Measurements from ENCODE around the gene SUMO1.

Gene SUMO1

DNA sequence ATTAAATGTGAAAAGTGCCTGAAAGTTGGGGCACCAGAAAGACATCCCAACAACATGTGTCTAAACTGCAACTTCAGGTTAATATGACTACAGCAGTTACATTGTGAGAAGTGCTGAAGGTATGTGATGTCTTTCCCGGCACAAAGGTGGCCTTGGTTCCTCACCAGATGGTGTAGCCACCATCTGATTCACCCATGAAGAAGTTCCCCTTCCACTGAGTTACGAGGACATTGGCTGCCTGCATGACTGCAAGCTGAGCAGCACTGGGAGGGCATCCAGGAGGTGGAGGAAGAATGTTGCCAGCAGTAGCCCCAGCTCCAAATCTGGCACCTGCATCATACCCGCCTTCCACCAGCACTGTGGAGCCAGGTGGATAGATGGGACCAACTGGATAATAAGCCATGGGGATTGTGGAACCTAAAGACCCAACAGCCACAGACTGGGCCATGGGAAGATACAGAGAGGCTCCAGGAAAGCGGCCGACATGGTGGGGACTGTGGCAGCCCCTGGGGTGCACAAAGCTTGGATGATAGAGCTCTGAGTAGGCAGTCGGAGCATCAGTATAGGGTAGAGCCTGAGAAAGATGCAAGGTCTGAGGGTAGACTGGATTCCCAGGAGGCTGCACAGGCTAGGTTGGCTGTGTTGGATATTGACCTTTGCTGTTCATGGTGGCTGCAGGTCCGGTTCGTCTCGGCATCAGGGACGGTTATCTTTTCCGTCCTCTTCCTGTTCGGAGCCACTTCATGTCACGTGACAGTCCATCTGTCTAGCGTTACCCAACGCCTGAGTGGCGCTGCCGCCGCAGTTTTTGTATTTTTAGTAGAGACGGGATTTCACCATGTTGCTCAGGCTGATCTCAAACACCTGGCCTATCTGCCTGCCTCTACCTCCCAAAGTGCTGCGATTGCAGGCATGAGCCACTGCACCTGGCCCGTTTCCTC is 36.9 kb downstream of the SUMO1 start:
- Histone ChIP-seq H3K4me2 (no peak overlapping the region), H3K9ac (no peak overlapping the region), H3K4me3 (no peak overlapping the region), H3K27ac (no peak overlapping the region), H3K9me3 (no peaks in the 10 kb centered on the region), H4K20me1 (no peaks in the 10 kb centered on the region), H3K36me3 (peaks cover 48% of the 10 kb centered on the region), H3K27me3 (no peaks in the 10 kb centered on the region), H3K4me1 (no peaks in the 10 kb centered on the region)
- TF ChIP-seq Cebpa-rat (IDR thresholded peaks at IDR 0.05) = no peak

DNA sequence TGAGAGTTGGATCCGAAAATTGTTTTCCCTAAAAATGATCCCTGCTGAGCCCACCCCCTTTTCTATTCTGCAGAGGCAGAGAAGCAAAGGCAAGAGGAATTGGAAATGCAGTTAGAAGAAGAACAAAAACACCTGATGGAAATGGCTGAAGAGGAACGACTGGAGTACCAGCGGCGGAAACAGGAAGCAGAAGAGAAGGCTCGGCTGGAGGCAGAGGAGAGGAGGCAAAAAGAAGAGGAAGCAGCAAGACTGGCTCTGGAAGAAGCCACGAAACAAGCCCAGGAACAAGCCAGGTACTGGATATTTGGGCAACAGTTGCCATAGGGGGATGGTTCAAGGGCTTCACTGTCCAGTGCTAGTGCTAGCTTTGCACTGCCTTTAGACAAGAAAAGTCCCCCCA is 41.7 kb downstream of the SUMO1 start:
- Histone ChIP-seq H3K9me3 (no peaks in the 10 kb centered on the region), H3K36me3 (peaks cover 9% of the 10 kb centered on the region), H3K27me3 (no peaks in the 10 kb centered on the region), H4K20me1 (no peaks in the 10 kb centered on the region), H3K4me3 (no peak overlapping the region), H3K4me2 (no peak overlapping the region), H3K27ac (no peak overlapping the region), H3K9ac (no peak overlapping the region), H3K4me1 (no peaks in the 10 kb centered on the region)
- no peak for TF ChIP-seq Cebpa-rat (IDR thresholded peaks at IDR 0.05)

DNA sequence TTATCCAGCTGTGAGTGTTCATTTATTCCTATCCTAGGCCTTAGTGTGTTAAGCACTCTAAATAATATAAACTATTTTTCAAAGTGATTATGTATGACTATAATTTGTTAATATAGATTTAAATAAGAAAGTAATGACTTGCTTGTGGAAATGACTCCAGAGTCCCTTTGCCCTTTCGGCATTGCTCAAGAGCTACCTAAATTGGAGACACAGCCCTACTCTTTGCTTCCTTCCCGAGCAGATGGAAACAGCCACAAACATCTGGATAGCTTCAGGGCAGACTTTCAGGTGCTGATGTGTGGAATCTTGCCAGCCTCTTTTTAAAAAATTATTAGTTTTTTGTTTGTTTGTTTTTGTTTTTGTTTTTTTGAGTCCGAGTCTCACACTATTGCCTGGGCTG is 44.0 kb downstream of the SUMO1 start:
- H3K4me2 ChIP-seq = no peak overlapping the region
- no peaks in the 10 kb centered on the region for H3K4me1 ChIP-seq
- no peaks in the 10 kb centered on the region for H3K9me3 ChIP-seq
- no peaks in the 10 kb centered on the region for H3K36me3 ChIP-seq
- no peak overlapping the region for H3K9ac ChIP-seq
- no peak overlapping the region for H3K27ac ChIP-seq
- no peak overlapping the region for H3K4me3 ChIP-seq
- H4K20me1 ChIP-seq = no peaks in the 10 kb centered on the region
- no peaks in the 10 kb centered on the region for H3K27me3 ChIP-seq
- no peak for TF ChIP-seq Cebpa-rat (IDR thresholded peaks at IDR 0.05)

DNA sequence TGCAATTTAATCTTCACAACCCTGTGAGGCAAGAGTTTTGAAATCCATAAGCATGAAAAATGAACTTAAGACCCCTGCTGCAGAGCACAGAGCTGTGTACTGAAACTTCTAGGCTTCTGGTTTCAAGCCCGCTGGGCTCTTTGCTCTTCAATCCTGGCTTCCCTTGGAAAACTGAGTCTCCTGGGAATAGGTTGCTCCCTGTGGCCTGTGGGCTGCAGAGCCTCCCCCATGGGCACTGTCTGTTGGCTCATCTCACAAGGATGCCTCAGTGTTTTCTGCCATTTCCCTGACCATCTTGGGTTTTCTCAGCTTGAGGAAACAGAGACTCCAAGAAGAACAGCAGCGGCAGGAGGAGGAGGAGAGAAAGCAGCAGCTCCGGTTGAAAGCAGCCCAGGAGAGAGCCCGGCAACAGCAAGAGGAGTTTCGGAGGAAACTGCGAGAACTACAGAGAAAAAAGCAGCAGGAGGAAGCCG is 44.5 kb downstream of the SUMO1 start:
- H3K27ac ChIP-seq = no peak overlapping the region
- H3K9ac ChIP-seq = no peak overlapping the region
- no peaks in the 10 kb centered on the region for H3K9me3 ChIP-seq
- H3K4me3 ChIP-seq = no peak overlapping the region
- TF ChIP-seq Cebpa-rat (IDR thresholded peaks at IDR 0.05) = no peak
- no peaks in the 10 kb centered on the region for H3K4me1 ChIP-seq
- no peaks in the 10 kb centered on the region for H3K27me3 ChIP-seq
- no peaks in the 10 kb centered on the region for H3K36me3 ChIP-seq
- no peak overlapping the region for H3K4me2 ChIP-seq
- H4K20me1 ChIP-seq = no peaks in the 10 kb centered on the region

DNA sequence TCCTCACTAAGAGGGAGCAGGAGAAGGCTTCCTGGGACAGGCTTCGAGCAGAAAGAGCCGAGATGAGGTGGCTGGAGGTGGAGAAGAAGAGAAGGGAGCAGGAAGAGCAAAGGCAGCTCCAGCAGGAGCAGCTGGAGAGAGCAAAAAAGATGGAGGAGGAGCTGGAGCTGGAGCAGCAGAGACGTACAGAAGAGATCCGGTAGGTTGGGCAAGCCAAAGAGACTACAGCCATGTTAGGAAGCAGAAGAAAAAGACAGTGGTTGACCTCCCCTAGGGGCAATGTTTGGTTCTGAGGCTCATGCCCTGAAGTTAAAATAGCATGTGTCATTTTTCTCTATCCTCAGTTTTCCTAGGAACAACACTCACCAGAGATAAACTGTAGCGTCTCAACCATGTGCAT is 45.1 kb downstream of the SUMO1 start:
- no peak overlapping the region for H3K9ac ChIP-seq

DNA sequence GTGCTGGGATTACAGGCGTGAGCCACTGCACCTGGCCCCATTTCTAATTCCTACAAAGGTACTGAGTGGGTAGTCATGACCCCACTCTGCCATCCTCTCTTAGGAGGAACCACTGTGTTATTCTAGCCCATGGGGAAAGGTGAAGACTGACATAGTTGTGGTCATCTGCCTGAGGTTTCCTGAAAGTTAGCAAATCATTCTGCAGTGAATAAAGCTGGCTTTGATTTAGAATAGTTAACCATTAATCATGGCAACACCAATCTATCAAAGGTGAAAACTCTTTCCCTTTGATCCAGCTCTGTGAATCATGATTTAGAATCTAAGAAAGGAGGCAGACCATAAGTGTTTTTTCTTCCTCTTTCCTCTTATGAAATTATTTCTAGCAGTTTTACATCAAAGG is 50.8 kb downstream of the SUMO1 start:
- no peak overlapping the region for H3K4me3 ChIP-seq
- no peaks in the 10 kb centered on the region for H3K9me3 ChIP-seq
- no peak overlapping the region for H3K4me2 ChIP-seq
- no peak overlapping the region for H3K27ac ChIP-seq
- H3K36me3 ChIP-seq = no peaks in the 10 kb centered on the region
- no peaks in the 10 kb centered on the region for H3K27me3 ChIP-seq
- no peaks in the 10 kb centered on the region for H3K4me1 ChIP-seq
- TF ChIP-seq Cebpa-rat (IDR thresholded peaks at IDR 0.05) = no peak
- no peaks in the 10 kb centered on the region for H4K20me1 ChIP-seq
- H3K9ac ChIP-seq = no peak overlapping the region

More for the DNA sequence above, 45.1 kb downstream of the SUMO1 start:
- Histone ChIP-seq H3K27ac (no peak overlapping the region), H3K4me1 (no peaks in the 10 kb centered on the region), H3K4me3 (no peak overlapping the region), H3K4me2 (no peak overlapping the region), H4K20me1 (no peaks in the 10 kb centered on the region), H3K36me3 (no peaks in the 10 kb centered on the region), H3K27me3 (no peaks in the 10 kb centered on the region), H3K9me3 (no peaks in the 10 kb centered on the region)
- no peak for TF ChIP-seq Cebpa-rat (IDR thresholded peaks at IDR 0.05)

DNA sequence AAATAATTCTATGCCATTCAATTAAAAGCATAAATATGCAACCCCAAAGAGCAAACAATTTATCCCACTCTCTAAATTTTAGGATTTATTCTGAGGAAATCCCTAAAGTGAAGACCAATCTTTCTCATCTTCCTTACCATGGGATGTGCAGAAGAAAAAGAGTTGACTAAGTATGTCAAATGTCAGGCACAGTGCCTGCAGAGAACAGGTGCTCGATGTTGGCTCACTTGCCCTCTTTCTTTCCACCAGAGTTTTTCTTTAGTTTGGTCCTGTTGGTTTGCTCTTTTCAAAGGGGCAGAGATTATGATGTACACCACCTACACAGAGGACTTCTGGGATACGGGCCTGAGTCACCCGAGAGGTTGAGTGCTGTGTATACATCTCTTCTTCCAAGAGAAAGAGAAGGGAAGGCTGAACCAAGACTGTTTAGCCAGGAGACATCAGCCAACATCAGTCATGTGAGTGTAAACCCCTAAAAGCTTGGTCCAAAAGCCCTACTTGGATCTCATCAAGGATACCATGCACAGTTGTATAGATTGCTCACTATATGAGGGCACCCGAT is 51.7 kb downstream of the SUMO1 start:
- H4K20me1 ChIP-seq = no peaks in the 10 kb centered on the region
- no peaks in the 10 kb centered on the region for H3K36me3 ChIP-seq
- no peaks in the 10 kb centered on the region for H3K4me1 ChIP-seq
- H3K4me3 ChIP-seq = no peak overlapping the region
- no peak overlapping the region for H3K9ac ChIP-seq
- H3K4me2 ChIP-seq = no peak overlapping the region
- H3K9me3 ChIP-seq = no peaks in the 10 kb centered on the region
- no peaks in the 10 kb centered on the region for H3K27me3 ChIP-seq
- TF ChIP-seq Cebpa-rat (IDR thresholded peaks at IDR 0.05) = no peak
- no peak overlapping the region for H3K27ac ChIP-seq

DNA sequence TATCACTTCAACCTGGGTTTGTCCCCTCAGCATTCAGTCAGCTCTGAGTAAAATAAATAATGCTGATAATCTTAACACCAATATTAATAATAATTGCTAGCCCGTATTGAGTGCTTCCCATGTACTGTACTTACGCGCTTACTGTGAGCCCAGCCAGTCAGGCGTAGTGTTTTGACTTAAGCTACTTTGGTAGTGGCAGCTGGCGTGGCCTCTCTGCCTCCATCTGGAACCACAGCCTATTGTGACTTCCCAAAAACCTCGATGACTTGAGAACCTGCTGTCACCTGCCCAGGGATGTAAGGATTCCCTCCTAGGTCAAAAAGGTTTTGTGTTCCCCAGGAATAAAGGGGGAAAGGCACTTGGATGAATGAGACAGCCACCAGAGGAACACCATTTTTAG is 53.2 kb downstream of the SUMO1 start:
- no peak overlapping the region for H3K9ac ChIP-seq
- H3K4me2 ChIP-seq = no peak overlapping the region
- TF ChIP-seq Cebpa-rat (IDR thresholded peaks at IDR 0.05) = no peak
- no peak overlapping the region for H3K4me3 ChIP-seq
- H4K20me1 ChIP-seq = no peaks in the 10 kb centered on the region
- H3K27me3 ChIP-seq = no peaks in the 10 kb centered on the region
- no peaks in the 10 kb centered on the region for H3K9me3 ChIP-seq
- no peaks in the 10 kb centered on the region for H3K36me3 ChIP-seq
- no peak overlapping the region for H3K27ac ChIP-seq
- no peaks in the 10 kb centered on the region for H3K4me1 ChIP-seq

DNA sequence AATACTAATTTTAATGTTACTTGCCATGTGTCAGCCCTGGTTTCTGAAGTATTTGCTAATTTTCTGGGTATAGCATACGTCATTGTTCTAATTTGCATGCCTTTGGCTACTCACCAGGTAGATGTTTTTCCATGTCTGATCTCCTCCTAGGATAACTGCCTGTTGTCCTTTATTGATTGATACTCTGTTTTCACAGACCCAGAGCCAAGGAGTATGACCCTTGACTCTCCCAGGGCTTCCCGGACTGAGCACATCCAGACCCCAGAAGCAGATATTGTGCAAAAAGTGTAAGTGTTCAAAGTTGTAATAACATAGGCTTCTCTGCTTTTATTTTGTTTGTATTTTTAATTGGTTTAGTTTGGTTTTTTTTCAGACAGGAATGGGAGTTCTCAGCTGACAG is 53.8 kb downstream of the SUMO1 start:
- Histone ChIP-seq H3K9me3 (no peaks in the 10 kb centered on the region), H3K9ac (no peak overlapping the region), H3K4me1 (no peaks in the 10 kb centered on the region), H3K27me3 (no peaks in the 10 kb centered on the region), H3K4me2 (no peak overlapping the region), H3K27ac (no peak overlapping the region), H3K4me3 (no peak overlapping the region), H4K20me1 (no peaks in the 10 kb centered on the region), H3K36me3 (no peaks in the 10 kb centered on the region)
- TF ChIP-seq Cebpa-rat (IDR thresholded peaks at IDR 0.05) = no peak

DNA sequence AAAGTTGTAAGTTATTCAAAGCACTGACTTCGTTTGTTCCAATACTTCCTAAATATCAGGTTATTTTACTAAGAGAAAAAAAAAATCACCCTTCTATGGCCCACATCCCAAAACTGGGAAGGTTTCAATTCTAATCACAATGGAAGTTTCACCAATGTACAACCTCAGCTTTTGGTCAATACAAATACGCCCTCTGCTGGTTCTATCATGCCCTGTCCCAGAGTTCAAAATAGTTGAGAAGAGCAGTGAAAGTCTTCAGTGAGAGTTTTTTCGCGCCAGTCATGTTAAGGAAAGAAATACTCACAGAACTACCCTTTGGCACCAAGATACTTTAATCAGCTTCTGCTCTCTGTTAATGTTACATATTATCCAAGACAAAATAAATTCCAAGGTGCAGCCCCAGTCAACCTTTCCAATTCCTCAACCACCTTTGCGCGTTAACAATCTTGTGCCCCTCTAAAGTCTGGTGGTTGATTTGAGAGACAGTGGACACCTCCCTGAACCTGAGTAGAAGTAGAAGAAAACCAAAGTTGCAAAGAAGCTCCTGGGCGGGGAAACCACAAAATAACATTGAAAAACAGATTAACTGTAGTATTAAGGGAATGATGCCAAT is 59.9 kb downstream of the SUMO1 start:
- Histone ChIP-seq H3K9ac (no peak overlapping the region), H3K4me3 (no peak overlapping the region), H3K27ac (no peak overlapping the region), H3K4me1 (no peaks in the 10 kb centered on the region), H3K4me2 (no peak overlapping the region), H4K20me1 (no peaks in the 10 kb centered on the region), H3K36me3 (no peaks in the 10 kb centered on the region), H3K27me3 (no peaks in the 10 kb centered on the region), H3K9me3 (no peaks in the 10 kb centered on the region)
- TF ChIP-seq Cebpa-rat (IDR thresholded peaks at IDR 0.05) = no peak

All from BLaER1 (cell line).